ENCODE measurements around the gene SH3TC1. TPM values are rescaled to one million over a fixed set of nuclear protein-coding genes. Genes with fewer than 3 reads are reported as not detected.

The SH3TC1 gene
- polyA plus RNA-seq, 1 experiment = 1.2 TPM

- peaks cover 6% of the 10 kb centered on the region; the same call in 1 of the 2 replicates for H3K27me3 ChIP-seq (ENCODE audit: control insufficient read depth, insufficient read depth, low read length)
- H3K4me3 ChIP-seq (ENCODE audit: low read depth, low read length) = peak within 1 kb of the TSS; percentile 12
- TF ChIP-seq CTCF (IDR thresholded peaks at IDR 0.05; ENCODE audit: insufficient read depth, low read depth, low read length) = no peak
- H3K36me3 ChIP-seq (ENCODE audit: control insufficient read depth, insufficient read depth, low read length) = no peaks in the 10 kb centered on the region
- ChIA-PET POLR2A (no interaction called here), CTCF (interaction anchor here (1.1 kb wide), 1 partner anchor 8 kb away, joined by 4 read pairs; no protein-coding TSS in a partner anchor)
- DNase-seq (ENCODE audit: low read depth) = no peak
These were observed 70.7 kb downstream of the SH3TC1 start, which contains the start of gene HTRA3 for GRCh38 chr4:8269535-8270417. TSS of gene HTRA3 (plus strand) at chr4:8269754. CDS start at chr4:8269969, 215 bp downstream.

- no peak for TF ChIP-seq CTCF (IDR thresholded peaks at IDR 0.05; ENCODE audit: insufficient read depth, low read depth, low read length)
- H3K36me3 ChIP-seq (ENCODE audit: control insufficient read depth, insufficient read depth, low read length) = no peaks in the 10 kb centered on the region
These were observed 71.3 kb downstream of the SH3TC1 start for GRCh38 chr4:8270418-8270771.

GRCh38 chr4:8270912-8271815, 72.1 kb downstream of the SH3TC1 start:
- TF ChIP-seq CTCF (IDR thresholded peaks at IDR 0.05; ENCODE audit: insufficient read depth, low read depth, low read length) = no peak
- H3K4me3 ChIP-seq (ENCODE audit: low read depth, low read length) = no peak overlapping the region

More at GRCh38 chr4:8270418-8270771, 71.3 kb downstream of the SH3TC1 start:
- ChIA-PET CTCF (interaction anchor here (1.3 kb wide), 1 partner anchor 132 kb away, joined by 4 read pairs; no protein-coding TSS in a partner anchor), POLR2A (no interaction called here)
- Histone ChIP-seq H3K27me3 (ENCODE audit: control insufficient read depth, insufficient read depth, low read length) (peaks cover 6% of the 10 kb centered on the region; the same call in 1 of the 2 replicates), H3K4me3 (ENCODE audit: low read depth, low read length) (no peak overlapping the region)
- DNase-seq (ENCODE audit: low read depth) = no peak

GRCh38 chr4:8271821-8272220, 72.7 kb downstream of the SH3TC1 start:
- TF ChIP-seq CTCF (IDR thresholded peaks at IDR 0.05; ENCODE audit: insufficient read depth, low read depth, low read length) = no peak
- H3K36me3 ChIP-seq (ENCODE audit: control insufficient read depth, insufficient read depth, low read length) = no peaks in the 10 kb centered on the region
- H3K27me3 ChIP-seq (ENCODE audit: control insufficient read depth, insufficient read depth, low read length) = peaks cover 4% of the 10 kb centered on the region; the same call in 1 of the 2 replicates
- POLR2A ChIA-PET = no interaction called here
- no peak for DNase-seq (ENCODE audit: low read depth)
- H3K4me3 ChIP-seq (ENCODE audit: low read depth, low read length) = no peak overlapping the region
- CTCF ChIA-PET = interaction anchor here (0.9 to 1.3 kb wide), 3 partner anchors 29 to 131 kb away, joined by 3 to 4 read pairs (median 4); no protein-coding TSS in a partner anchor

More at GRCh38 chr4:8270912-8271815, 72.1 kb downstream of the SH3TC1 start:
- CTCF ChIA-PET = interaction anchor here (0.9 to 1.3 kb wide), 3 partner anchors 28 to 132 kb away, joined by 3 to 4 read pairs (median 4); no protein-coding TSS in a partner anchor
- H3K27me3 ChIP-seq (ENCODE audit: control insufficient read depth, insufficient read depth, low read length) = peaks cover 4% of the 10 kb centered on the region; the same call in 1 of the 2 replicates
- POLR2A ChIA-PET = no interaction called here
- no peaks in the 10 kb centered on the region for H3K36me3 ChIP-seq (ENCODE audit: control insufficient read depth, insufficient read depth, low read length)
- no peak for DNase-seq (ENCODE audit: low read depth)

All from BJ (cell line).